Measurements from ENCODE around the gene TAS2R8.

DNA sequence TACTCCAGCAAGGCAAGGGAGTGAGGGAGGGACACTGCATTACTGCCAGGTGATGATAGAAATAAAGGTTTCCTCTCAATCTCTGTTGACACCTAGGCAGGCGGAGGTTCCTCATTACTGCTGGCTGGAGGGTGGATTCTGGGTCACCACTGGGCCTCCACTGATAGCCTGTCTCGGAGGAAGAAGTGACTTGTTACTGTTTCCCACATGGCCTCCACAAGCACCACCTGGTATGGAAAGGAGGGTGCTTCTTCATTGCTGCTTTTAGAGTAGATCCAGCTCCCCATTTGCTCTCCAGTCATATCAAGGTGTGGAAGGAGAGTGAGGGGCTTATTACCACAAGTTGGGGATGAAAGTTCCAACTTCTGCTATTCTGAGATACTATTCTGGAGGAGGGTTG lies 35.8 kb upstream of the TAS2R8 start:
- TF ChIP-seq, protein P1, sequence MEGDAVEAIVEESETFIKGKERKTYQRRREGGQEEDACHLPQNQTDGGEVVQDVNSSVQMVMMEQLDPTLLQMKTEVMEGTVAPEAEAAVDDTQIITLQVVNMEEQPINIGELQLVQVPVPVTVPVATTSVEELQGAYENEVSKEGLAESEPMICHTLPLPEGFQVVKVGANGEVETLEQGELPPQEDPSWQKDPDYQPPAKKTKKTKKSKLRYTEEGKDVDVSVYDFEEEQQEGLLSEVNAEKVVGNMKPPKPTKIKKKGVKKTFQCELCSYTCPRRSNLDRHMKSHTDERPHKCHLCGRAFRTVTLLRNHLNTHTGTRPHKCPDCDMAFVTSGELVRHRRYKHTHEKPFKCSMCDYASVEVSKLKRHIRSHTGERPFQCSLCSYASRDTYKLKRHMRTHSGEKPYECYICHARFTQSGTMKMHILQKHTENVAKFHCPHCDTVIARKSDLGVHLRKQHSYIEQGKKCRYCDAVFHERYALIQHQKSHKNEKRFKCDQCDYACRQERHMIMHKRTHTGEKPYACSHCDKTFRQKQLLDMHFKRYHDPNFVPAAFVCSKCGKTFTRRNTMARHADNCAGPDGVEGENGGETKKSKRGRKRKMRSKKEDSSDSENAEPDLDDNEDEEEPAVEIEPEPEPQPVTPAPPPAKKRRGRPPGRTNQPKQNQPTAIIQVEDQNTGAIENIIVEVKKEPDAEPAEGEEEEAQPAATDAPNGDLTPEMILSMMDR (IDR thresholded peaks at IDR 0.05 in 2 of 3, conservative IDR thresholded peaks at IDR 0.05 in 1 of 3; ENCODE audit: borderline replicate concordance in 1 of 3, insufficient read depth in 1 of 3, low read depth in 2 of 3, low read length in 2 of 3): no peak
- TF ChIP-seq RAD21 (IDR thresholded peaks at IDR 0.05; ENCODE audit: low read depth) (no peak), POLR2A (IDR thresholded peaks at IDR 0.05; ENCODE audit: borderline replicate concordance, extremely low read depth, insufficient read depth, insufficient read length) (no peak), SIN3A (IDR thresholded peaks at IDR 0.05; ENCODE audit: low read depth) (no peak), EZH2phosphoT487 (IDR thresholded peaks at IDR 0.05; ENCODE audit: borderline replicate concordance) (no peak), POLR2AphosphoS5 (IDR thresholded peaks at IDR 0.05; ENCODE audit: low read depth, low read length) (no peak), JUND (IDR thresholded peaks at IDR 0.05) (no peak), EZH2 (IDR thresholded peaks at IDR 0.05) (no peak), MAX (IDR thresholded peaks at IDR 0.05) (no peak), ZFX (IDR thresholded peaks at IDR 0.05) (no peak)
